Metanephros (tissue), 1 donor: ENCODE data around the gene PUS3. TPM values are rescaled to one million over a fixed set of nuclear protein-coding genes. Genes with fewer than 3 reads are reported as not detected.

Experiments used
- total RNA-seq: library from RNA; depleted of rRNA; stranded (reverse); fragments of >200 nt; gene quantifications from one replicate; pipeline ENCODE4 v1.2.3, GENCODE V29; 2014

Gene PUS3, protein sequence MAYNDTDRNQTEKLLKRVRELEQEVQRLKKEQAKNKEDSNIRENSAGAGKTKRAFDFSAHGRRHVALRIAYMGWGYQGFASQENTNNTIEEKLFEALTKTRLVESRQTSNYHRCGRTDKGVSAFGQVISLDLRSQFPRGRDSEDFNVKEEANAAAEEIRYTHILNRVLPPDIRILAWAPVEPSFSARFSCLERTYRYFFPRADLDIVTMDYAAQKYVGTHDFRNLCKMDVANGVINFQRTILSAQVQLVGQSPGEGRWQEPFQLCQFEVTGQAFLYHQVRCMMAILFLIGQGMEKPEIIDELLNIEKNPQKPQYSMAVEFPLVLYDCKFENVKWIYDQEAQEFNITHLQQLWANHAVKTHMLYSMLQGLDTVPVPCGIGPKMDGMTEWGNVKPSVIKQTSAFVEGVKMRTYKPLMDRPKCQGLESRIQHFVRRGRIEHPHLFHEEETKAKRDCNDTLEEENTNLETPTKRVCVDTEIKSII
- total RNA-seq: 8.6 TPM

DNA sequence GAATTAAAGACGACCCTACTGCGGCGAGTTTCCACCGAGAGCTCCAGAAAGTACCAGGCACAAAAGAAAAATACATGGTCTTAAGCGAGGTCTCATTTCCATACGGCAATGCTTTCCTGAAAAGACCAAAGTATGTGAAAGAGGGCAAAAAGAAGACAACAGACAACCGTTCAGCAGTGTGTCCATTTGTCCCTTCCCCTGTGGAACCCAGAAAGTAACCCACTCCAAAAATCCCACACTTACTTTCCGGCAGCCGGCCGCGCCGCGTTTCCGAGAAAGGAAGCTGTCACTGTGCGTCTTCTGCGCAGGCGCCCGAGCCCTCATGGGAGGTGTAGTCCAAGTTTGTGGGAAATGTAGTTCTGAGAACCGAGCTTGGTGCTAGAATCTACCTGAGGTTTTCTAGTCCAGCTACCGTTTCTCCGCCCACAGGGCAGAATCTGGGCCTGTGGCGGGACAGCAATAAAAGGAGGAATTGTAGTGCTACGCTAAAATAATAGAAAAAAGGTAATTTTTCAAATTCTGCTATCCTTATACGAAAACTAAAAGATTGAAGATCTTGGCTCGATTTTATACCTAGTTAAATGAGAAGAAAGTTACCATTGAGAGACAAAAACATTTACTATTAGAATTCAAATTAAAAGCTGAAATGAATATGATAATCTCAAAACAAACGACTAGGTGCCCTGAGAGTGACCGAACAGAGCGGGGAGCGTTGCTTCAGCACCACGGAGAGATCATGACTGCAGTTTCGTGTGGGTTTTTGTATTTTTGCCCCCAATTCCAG, at the start of gene PUS3:
PUS3 (minus strand) TSS at position 280 of the 784 bp plus-strand sequence. CDS start 6,922 bp downstream, outside the sequence.

DNA sequence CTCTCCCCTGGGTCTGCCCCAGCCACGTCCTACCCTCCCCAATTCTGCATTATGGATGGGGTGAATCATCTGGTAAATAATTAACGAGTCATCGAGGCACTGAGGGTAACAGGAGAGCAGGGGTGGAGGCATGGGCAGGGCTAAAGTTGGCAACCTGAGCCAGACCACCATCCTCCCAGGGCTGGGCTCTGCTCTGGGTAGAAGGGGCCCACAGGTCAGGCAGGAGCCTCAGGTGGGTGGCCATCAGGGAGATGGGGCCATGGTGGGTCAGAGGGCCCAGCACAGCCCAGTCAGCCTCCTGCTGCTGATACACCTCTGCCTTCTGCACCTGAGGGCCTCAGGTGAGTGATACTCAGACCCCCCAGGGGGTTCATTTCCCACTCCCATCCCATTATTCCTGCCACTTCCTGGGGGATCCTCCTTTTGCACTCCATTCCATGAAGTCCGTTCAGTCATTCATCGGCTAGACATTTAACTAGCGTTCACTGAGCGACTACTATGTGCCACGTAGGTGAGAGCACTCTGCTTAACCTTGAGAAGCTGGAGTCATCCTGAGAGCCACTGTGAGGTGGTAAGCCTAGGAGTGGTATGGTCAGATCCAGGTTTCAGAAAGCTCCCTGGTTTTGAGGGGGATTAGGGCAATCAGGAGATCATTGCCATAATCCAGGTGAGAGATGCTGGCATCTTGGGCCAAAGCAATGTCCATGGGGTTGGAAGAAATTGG, 43.0 kb upstream of the PUS3 start, which contains the start of gene VSIG10L2:
VSIG10L2 (plus strand) TSS at position 248 of the 724 bp plus-strand sequence; CDS start at position 260, 12 bp downstream.

DNA sequence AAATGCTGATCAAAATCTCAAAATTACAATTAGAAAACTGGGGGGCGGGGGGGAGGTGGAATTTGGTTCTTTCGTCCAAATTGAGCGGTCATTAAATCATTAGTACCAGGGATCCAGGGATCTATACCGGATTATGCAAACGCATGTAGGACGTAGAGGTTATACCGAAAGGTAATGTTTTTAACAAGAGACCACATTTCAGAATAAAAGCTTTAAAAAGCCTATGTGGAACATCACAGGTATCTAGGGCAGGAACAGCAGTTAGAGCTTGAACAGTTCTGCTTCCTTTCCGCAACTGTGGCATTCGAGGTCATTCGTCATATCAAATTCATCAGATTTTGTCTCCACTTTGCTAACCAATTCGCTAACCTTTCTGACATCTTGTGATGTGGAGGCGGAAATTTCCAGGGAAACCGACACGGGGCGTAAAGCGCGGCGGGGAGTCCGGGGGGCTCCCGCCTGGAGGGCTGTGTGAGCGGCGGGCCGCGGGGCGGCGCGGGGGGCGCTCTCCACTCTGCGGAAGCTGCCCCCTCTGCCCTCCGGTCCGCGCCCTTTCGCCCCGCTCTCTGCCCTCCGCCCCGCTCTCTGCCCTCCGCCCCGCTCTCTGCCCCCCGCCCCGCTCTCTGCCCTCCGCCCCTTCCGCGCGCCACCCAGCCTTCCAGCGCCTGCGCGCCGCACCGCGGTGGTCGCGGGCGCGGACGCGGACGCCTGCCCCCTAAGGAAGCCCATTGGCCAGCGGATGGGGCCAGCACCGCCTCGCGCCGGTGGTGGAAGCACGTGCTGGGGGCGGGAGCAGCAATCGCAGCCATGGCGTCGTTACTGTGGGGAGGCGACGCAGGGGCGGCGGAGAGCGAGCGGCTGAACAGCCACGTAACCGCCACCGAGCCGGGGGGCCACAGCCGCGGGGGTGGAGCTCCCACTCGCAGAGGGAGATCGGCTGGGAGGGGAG, 979 bp upstream of the PUS3 start, which contains the start of gene DDX25:
DDX25 (plus strand) TSS at position 798 of the 949 bp plus-strand sequence; CDS start at position 808, 10 bp downstream.

DNA sequence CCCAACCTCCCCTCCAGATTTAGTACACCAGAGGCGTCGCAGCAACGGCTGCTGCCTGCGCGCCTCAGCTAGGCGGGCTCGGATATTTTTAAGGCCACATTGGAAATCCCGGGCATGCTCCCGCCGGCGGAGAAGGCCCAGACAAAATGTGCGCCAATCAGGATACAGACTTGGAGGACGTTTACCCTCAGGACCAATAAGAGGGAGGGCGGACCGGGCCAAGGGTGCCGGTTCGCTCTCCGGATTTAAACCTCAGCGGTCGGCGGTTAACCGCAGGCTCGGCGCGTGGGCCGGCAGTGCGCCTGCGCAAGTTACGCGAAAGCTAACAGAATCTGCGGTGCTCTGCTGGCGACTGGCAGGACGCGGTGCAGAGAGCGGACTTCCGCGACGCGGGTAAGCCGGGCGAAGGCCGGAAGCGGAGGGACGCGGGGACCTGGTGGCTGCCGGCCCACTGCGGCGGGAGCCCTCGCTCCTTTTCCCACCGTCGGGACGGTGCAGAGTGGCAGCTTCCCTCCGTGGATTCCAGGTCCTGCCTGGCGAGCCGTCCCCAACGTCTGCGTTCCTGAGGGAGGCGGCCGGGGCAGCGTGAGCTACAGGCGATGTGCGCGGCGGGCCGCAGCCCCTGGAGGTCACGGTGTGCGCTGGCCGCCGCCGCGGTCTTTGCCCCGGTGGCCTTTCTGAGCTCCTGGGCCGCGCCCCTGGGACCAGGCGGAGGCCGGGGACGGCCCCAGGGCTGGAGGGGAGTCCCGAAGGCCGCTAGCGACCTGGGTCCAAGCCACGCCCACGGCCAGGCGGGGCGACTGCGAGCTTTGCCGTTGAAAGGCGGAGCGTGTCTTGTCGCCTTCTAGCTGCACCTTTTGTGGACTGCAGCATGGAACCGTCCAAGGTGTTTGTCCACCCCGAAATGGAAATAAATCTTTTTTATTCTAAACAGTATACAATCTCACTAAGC, 15.4 kb downstream of the PUS3 start, which contains the start of gene HYLS1:
HYLS1 (plus strand) TSS at position 296 of the 952 bp plus-strand sequence. CDS start 11,701 bp downstream, outside the sequence.

Other genes starting within 250 kb of the PUS3 start
- not detected for gene ACRV1, start 222.4 kb downstream of the PUS3 start, total RNA-seq
- not detected for gene PATE1, start 156.9 kb downstream of the PUS3 start, total RNA-seq
- not detected for gene PATE2, start 124.4 kb downstream of the PUS3 start, total RNA-seq
- gene PATE3, start 115.1 kb downstream of the PUS3 start, total RNA-seq: not detected
- not detected for gene PATE4, start 69.9 kb downstream of the PUS3 start, total RNA-seq
- gene HYLS1, start 15.5 kb downstream of the PUS3 start, total RNA-seq: 5.4 TPM
- 2.2 TPM for gene DDX25, start 1.3 kb upstream of the PUS3 start, total RNA-seq
- gene VSIG10L2, start 42.8 kb upstream of the PUS3 start, total RNA-seq: 0.23 TPM
- 34.1 TPM for gene CDON, start 159.7 kb upstream of the PUS3 start, total RNA-seq